ENCODE measurements around the gene TGM1. TPM values are rescaled to one million over a fixed set of nuclear protein-coding genes. Genes with fewer than 3 reads are reported as not detected.

The TGM1 gene
- total and polyA plus RNA-seq, 2 experiments from 2014 or later: 0.33 to 1.5 TPM

GRCh38 chr14:24310265-24310645, 47.3 kb upstream of the TGM1 start:
- no peak overlapping the region for H3K4me2 ChIP-seq
- no peak for DNase-seq (ENCODE audit: low spot score)

GRCh38 chr14:24309538-24310264, 46.7 kb upstream of the TGM1 start, which contains the start of gene LTB4R2:
TSS of gene LTB4R2 (plus strand) at chr14:24310140. CDS start at chr14:24310665, 525 bp downstream.
- Histone ChIP-seq H3K27me3 (no peaks in the 10 kb centered on the region), H3K27ac (peak within 1 kb of the TSS; percentile 98), H3K4me2 (no peak within 1 kb of the TSS), H3K79me2 (peaks cover 2% of the 10 kb centered on the region), H3K4me3 (no peak within 1 kb of the TSS), H3K4me1 (ENCODE audit: insufficient read depth) (peaks cover 5% of the 10 kb centered on the region), H3K36me3 (replicated peaks; ENCODE audit: insufficient read depth, low read depth) (no peaks in the 10 kb centered on the region), H4K20me1 (ENCODE audit: insufficient read depth, poor library complexity, severe bottlenecking) (no peaks in the 10 kb centered on the region), H3K9me2 (replicated peaks; ENCODE audit: insufficient read depth) (no peaks in the 10 kb centered on the region), H2AFZ (no peak within 1 kb of the TSS), H3K9me3 (ENCODE audit: low read depth) (no peaks in the 10 kb centered on the region)
- no peak for DNase-seq (ENCODE audit: low spot score)
- WGBS (ENCODE audit: low lambda C conversion rate, missing lambda C conversion rate): 94% methylated on average over 5 of the region's 5 CpGs
- TF ChIP-seq EZH2phosphoT487 (IDR thresholded peaks at IDR 0.05; ENCODE audit: low read depth, severe bottlenecking, unreplicated experiment) (no peak), CTCF (IDR thresholded peaks at IDR 0.05; ENCODE audit: poor library complexity) (no peak), EZH2 (IDR thresholded peaks at IDR 0.05; ENCODE audit: borderline replicate concordance) (no peak)

More at GRCh38 chr14:24310265-24310645, 47.3 kb upstream of the TGM1 start:
- H3K9me3 ChIP-seq (ENCODE audit: low read depth): no peaks in the 10 kb centered on the region
- no peaks in the 10 kb centered on the region for H3K36me3 ChIP-seq (replicated peaks; ENCODE audit: insufficient read depth, low read depth)
- no peak for TF ChIP-seq EZH2 (IDR thresholded peaks at IDR 0.05; ENCODE audit: borderline replicate concordance)
- TF ChIP-seq CTCF (IDR thresholded peaks at IDR 0.05; ENCODE audit: poor library complexity): no peak
- no peak for TF ChIP-seq EZH2phosphoT487 (IDR thresholded peaks at IDR 0.05; ENCODE audit: low read depth, severe bottlenecking, unreplicated experiment)
- no peak overlapping the region for H3K27ac ChIP-seq
- H3K4me3 ChIP-seq: no peak overlapping the region
- no peaks in the 10 kb centered on the region for H4K20me1 ChIP-seq (ENCODE audit: insufficient read depth, poor library complexity, severe bottlenecking)
- H3K4me1 ChIP-seq (ENCODE audit: insufficient read depth): peaks cover 5% of the 10 kb centered on the region
- 94% methylated on average over 5 of the region's 5 CpGs for WGBS (ENCODE audit: low lambda C conversion rate, missing lambda C conversion rate)
- no peak overlapping the region for H2AFZ ChIP-seq
- H3K79me2 ChIP-seq: peaks cover 2% of the 10 kb centered on the region
- no peaks in the 10 kb centered on the region for H3K27me3 ChIP-seq
- H3K9me2 ChIP-seq (replicated peaks; ENCODE audit: insufficient read depth): no peaks in the 10 kb centered on the region

GRCh38 chr14:24308342-24309124, 45.6 kb upstream of the TGM1 start:
- no peaks in the 10 kb centered on the region for H3K27me3 ChIP-seq
- TF ChIP-seq CTCF (IDR thresholded peaks at IDR 0.05; ENCODE audit: poor library complexity) (no peak), EZH2 (IDR thresholded peaks at IDR 0.05; ENCODE audit: borderline replicate concordance) (no peak), EZH2phosphoT487 (IDR thresholded peaks at IDR 0.05; ENCODE audit: low read depth, severe bottlenecking, unreplicated experiment) (no peak)
- H4K20me1 ChIP-seq (ENCODE audit: insufficient read depth, poor library complexity, severe bottlenecking): no peaks in the 10 kb centered on the region
- WGBS (ENCODE audit: low lambda C conversion rate, missing lambda C conversion rate): 86% methylated on average over 7 of the region's 7 CpGs
- no peak overlapping the region for H2AFZ ChIP-seq
- no peaks in the 10 kb centered on the region for H3K9me3 ChIP-seq (ENCODE audit: low read depth)
- no peak for DNase-seq (ENCODE audit: low spot score)
- H3K4me3 ChIP-seq: no peak overlapping the region
- H3K9me2 ChIP-seq (replicated peaks; ENCODE audit: insufficient read depth): no peaks in the 10 kb centered on the region
- H3K27ac ChIP-seq: peak overlapping the region; percentile 98
- H3K4me1 ChIP-seq (ENCODE audit: insufficient read depth): peaks cover 5% of the 10 kb centered on the region
- peak overlapping the region; percentile 76 for H3K4me2 ChIP-seq
- H3K79me2 ChIP-seq: peaks cover 2% of the 10 kb centered on the region
- H3K36me3 ChIP-seq (replicated peaks; ENCODE audit: insufficient read depth, low read depth): no peaks in the 10 kb centered on the region

Data from hepatocyte (in vitro differentiated cells).